Hematopoietic multipotent progenitor cell treated with erythropoietin and hydrocortisone succinate and interleukin-3 and kit ligand, for 4 days (in vitro differentiated cells): ENCODE data around the gene AHSA1.

Experiments used
- DNase-seq: peaks from one replicate; pipeline ENCODE4 v3.0.0-alpha.2; 2015

The AHSA1 gene

GRCh38 chr14:77511486-77512162 lies 53.7 kb downstream of the AHSA1 start:
- DNase-seq: no peak

- no peak for DNase-seq
Observed at GRCh38 chr14:77516126-77516525, 58.2 kb downstream of the AHSA1 start.
